Measurements from ENCODE around the gene MAMDC4. TPM values are rescaled to one million over a fixed set of nuclear protein-coding genes. Genes with fewer than 3 reads are reported as not detected.
"Not testable (repeated sequence)": the region's sequence is repeated elsewhere in the genome, so short reads cannot be mapped to it uniquely, and the experiment has no call there.

MAMDC4 gene
- total and polyA plus RNA-seq, 12 donors = 4.1 to 45.4 (median 8.3) TPM

DNA sequence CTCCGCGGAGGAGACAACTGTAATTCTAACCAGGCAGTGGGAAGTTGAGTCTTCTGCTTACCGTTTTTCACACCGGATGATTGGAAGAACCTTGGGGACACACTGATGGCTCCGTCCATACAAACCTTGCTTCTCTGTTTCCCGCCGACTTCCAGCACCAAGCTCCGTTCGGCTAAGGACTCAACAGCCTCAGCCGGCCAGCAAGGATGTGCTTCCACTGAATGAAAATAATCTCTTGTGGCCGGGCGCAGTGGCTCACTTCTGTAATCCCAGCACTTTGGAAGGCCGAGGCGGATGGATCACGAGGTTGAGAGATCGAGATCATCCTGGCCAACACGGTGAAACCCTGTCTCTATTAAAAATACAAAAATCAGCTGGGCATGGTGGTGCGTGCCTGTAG, 15.8 kb downstream of the MAMDC4 start:
- Histone ChIP-seq H3K4me3 (no peak overlapping the region), H3K4me1 (peaks cover 8 to 31% (median 25%) of the 10 kb centered on the region in 9 donors), H3K36me3 (peaks cover 0 to 20% (median 10%) of the 10 kb centered on the region in 9 donors), H3K27ac (no peak overlapping the region), H3K27me3 (no peaks in the 10 kb centered on the region), H3K9me3 (peaks cover 0 to 14% (median 0%) of the 10 kb centered on the region in 11 donors)
- WGBS, 2 donors = 98 to 99% methylated on average over 18 of the region's 18 CpGs
- intact Hi-C loops (cut with DNase I) = loop anchor here in 2 of 10 donors (2.0 to 10.0 kb wide), 2 partner anchors 17 to 57 kb away; no protein-coding TSS in a partner anchor
- ATAC-seq = no peak
- no peak for DNase-seq
- TF ChIP-seq, protein P1, sequence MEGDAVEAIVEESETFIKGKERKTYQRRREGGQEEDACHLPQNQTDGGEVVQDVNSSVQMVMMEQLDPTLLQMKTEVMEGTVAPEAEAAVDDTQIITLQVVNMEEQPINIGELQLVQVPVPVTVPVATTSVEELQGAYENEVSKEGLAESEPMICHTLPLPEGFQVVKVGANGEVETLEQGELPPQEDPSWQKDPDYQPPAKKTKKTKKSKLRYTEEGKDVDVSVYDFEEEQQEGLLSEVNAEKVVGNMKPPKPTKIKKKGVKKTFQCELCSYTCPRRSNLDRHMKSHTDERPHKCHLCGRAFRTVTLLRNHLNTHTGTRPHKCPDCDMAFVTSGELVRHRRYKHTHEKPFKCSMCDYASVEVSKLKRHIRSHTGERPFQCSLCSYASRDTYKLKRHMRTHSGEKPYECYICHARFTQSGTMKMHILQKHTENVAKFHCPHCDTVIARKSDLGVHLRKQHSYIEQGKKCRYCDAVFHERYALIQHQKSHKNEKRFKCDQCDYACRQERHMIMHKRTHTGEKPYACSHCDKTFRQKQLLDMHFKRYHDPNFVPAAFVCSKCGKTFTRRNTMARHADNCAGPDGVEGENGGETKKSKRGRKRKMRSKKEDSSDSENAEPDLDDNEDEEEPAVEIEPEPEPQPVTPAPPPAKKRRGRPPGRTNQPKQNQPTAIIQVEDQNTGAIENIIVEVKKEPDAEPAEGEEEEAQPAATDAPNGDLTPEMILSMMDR (IDR thresholded peaks at IDR 0.05) = no peak

DNA sequence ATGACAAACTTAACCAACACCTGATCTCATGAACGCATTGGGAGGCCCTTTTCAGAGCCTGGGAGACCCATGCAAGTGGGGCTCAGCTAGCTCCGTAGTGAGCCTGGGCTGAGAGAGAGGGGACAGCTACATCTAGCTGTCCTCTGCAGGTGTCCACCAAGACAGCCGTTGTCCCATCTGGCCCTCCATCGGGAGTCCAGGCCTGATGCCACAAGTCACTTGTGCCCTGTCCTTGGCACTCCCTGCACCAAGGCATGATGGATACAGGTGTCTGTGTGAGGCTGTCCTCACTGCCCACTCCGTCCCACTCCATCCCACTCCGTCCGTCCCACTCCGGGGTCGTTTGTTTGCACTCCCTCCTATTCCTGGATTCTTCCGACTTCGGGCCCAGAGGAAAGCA, 16.5 kb downstream of the MAMDC4 start:
- Histone ChIP-seq H3K36me3 (peaks cover 0 to 12% (median 3%) of the 10 kb centered on the region in 9 donors), H3K4me1 (peaks cover 8 to 27% (median 25%) of the 10 kb centered on the region in 9 donors), H3K4me3 (no peak overlapping the region), H3K27me3 (no peaks in the 10 kb centered on the region), H3K9me3 (peaks cover 0 to 18% (median 0%) of the 10 kb centered on the region in 11 donors), H3K27ac (no peak overlapping the region)
- 93 to 94% methylated on average over 11 of the region's 11 CpGs for whole genome bisulfite sequencing, 2 donors
- DNase-seq (no peak), ATAC-seq (no peak)
- TF ChIP-seq, protein P1 (IDR thresholded peaks at IDR 0.05) = no peak
- intact Hi-C loops (cut with DNase I) = loop anchor here in 1 of 10 donors (10.0 kb wide), 1 partner anchor 56 kb away; no protein-coding TSS in a partner anchor

DNA sequence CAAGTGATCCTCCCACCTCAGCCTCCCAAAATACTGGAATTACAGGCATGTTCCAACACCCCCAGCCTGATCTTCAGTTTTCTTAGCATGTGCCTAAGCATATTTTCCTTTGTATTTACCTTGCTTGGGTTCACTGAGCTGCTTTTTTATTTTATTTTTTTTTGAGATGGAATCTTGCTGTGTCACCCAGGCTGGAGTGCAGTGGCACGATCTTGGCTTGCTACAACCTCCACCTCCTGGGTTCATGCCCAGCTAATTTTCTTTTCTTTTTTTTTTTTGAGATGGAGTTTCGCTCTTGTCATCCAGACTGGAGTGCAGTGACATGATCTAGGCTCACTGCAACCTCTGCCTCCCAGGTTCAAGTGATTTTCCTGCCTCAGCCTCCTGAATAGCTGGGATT, 17.5 kb downstream of the MAMDC4 start:
- H3K36me3 ChIP-seq, DNase-seq, H3K27ac ChIP-seq, ATAC-seq, H3K27me3 ChIP-seq, H3K4me3 ChIP-seq: not testable (repeated sequence)
- 93 to 94% methylated on average over 2 of the region's 2 CpGs for WGBS, 2 donors
- intact Hi-C loops (cut with DNase I) = loop anchor here in 1 of 10 donors (10.0 kb wide), 1 partner anchor 55 kb away; no protein-coding TSS in a partner anchor
- Histone ChIP-seq H3K4me1 (peaks cover 6 to 18% (median 15%) of the 10 kb centered on the region in 9 donors), H3K9me3 (peaks cover 0 to 18% (median 0%) of the 10 kb centered on the region in 11 donors)

DNA sequence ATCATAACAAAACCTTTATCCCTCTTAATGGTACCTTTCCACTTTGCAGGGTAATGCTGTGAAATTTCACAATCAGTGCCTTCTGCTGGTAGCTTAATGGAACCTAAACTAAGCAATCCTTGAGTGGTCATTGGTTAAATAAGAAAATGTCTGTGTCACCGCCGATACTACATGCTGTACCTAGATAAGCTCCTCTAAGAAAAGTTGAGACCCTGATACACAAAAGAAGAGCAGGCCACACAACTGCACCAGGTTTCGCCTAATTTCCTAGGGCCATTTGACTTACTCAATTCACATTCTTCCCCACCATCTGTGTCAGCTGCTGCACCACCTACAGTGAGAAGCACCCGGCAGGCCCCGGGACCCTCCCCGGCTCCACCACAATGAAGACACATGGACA, 23.0 kb downstream of the MAMDC4 start:
- Histone ChIP-seq H3K4me1 (no peaks in the 10 kb centered on the region), H3K9me3 (peaks cover 0 to 18% (median 0%) of the 10 kb centered on the region in 11 donors), H3K36me3 (no peaks in the 10 kb centered on the region), H3K27me3 (no peaks in the 10 kb centered on the region), H3K27ac (no peak overlapping the region), H3K4me3 (no peak overlapping the region)
- DNase-seq (no peak), ATAC-seq (no peak)
- WGBS, 2 donors = 93% methylated on average over 6 of the region's 6 CpGs
- TF ChIP-seq, protein P1 (IDR thresholded peaks at IDR 0.05) = no peak
- intact Hi-C loops (cut with DNase I) = no loop called here

DNA sequence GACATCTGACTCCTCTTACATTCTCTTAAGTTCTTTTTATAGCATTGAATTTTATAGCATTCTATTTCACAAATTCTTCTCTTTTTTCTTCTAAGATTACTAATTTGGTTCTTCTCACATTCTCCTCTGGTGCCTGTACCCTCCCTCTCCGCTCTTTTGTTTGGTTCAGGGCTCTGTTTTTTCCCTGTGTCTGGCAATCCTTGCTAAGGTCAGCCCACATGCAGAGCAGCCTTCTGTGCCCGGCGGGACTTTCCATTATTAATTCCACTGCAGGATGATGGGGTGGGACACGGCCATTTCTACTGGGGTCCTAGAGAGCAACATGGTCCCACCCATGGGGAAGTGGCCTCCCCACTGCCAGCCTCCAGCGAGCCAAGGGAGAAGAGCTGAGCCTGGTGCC, 24.3 kb downstream of the MAMDC4 start:
- Histone ChIP-seq H3K27ac (no peak overlapping the region), H3K27me3 (no peaks in the 10 kb centered on the region), H3K36me3 (no peaks in the 10 kb centered on the region), H3K4me3 (no peak overlapping the region), H3K9me3 (peaks cover 0 to 18% (median 0%) of the 10 kb centered on the region in 11 donors), H3K4me1 (peaks cover 0 to 5% (median 2%) of the 10 kb centered on the region in 9 donors)
- TF ChIP-seq, protein P1 (IDR thresholded peaks at IDR 0.05) = no peak
- WGBS, 2 donors = 87 to 91% methylated on average over 5 of the region's 5 CpGs
- intact Hi-C loops (cut with DNase I) = no loop called here
- DNase-seq = no peak
- ATAC-seq = no peak

Data from heart right ventricle (tissue), 16 donors.